Brain pericyte (primary cell): ENCODE data around the gene RPTN.
"Not testable (repeated sequence)": the region's sequence is repeated elsewhere in the genome, so short reads cannot be mapped to it uniquely, and the experiment has no call there.

Experiments used
- DNase-seq: peaks from one replicate; pipeline ENCODE4 v3.0.0-alpha.2; 2012; ENCODE audit warnings: low read depth, low spot score

The RPTN gene

DNA sequence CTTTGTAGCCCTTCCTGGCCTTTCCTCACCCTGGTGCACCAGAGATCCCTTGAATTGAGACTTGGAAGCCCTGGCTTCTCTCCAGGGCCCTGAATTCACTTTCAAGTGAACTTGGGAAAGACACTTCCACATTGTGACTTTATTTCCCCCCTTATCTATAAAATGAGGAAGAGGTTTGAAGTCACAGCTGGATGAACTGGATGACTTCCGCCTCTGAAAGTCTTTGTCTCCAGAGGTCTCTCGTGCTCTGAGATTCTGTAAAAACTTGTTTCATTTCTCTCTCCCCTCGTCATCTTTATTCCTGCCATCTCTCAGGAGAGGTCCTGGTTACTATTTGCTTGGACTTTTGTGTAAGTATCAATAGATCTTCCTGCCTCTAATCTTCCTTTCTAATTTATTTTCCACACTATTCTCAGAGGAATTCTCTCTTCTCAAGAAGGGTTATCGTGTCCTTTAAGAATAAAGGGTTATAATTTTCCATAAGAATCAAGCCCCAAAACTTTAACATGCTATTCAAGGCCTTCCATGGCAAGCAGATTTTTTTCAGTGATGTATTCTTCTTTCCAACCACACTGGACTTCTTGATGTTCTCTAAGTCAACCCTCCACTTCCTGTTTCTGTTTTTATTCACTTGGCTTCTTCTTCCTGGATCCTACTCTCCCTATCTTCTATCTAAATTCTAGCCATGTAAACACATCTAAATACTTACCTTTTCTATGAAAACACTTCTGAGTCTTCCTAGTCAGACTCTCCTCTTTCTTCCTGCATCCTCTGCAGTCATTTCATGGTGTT is 6.5 kb upstream of the RPTN start:
- no peak for DNase-seq

DNA sequence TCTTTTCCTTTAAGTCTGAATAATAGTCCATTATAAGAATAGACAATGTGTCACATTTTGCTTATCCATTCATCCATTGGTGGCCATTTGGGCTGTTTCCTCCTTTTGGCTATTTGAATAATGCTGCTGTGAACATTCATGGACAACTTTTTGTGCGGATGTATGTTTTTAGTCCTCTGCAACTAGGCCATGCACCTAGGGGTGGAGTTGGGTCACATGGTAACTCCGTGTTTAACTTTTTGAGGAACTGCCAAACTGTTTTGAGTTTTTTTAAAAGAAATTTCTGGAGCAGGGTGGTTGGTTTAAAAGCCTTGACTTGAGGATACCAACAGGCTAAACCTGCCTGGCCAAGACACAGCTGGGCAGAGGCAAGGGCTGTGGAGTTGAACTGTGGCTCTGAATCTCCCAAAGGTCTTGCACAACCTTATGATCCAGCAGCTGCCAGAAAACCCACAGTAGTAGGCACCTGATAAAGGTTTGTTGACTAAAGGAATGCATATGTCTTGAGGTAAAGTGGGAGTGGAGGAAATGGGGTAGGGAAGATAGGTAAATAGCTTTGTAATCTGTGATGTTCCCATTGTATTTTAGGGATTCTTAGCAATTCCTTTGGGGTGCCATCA is 5.6 kb upstream of the RPTN start:
- DNase-seq, result no peak

DNA sequence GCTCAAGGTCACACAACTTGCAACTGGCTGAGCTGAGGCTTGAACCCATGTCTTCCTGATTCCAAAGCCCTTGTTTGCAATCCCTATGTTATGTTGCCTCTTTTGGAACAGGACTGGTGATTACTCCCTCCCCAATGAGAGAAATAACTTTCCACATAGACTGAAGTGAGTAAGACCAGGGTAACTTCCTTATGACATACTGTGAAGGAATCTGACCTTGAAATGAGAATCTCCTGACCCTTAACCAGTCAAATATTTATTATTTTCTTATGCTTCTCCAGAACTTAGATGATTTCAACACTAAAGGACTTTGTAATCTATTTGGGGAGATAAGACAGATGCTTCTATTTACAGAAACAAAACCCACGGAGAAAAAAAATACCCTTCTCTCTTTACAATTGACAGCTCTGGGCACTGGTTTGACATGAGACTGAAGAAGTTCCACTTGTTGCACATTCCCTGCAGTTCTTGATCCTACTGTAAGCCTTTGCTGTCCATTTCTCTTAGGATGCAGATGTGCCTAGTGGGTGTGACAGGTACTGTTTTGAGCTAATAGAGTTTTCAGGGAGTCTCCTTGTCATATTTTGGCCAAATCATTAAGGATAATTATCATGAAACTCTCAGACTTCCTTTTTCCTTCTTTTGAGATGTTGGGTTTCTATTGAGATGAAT is 3.9 kb upstream of the RPTN start:
- no peak for DNase-seq

DNA sequence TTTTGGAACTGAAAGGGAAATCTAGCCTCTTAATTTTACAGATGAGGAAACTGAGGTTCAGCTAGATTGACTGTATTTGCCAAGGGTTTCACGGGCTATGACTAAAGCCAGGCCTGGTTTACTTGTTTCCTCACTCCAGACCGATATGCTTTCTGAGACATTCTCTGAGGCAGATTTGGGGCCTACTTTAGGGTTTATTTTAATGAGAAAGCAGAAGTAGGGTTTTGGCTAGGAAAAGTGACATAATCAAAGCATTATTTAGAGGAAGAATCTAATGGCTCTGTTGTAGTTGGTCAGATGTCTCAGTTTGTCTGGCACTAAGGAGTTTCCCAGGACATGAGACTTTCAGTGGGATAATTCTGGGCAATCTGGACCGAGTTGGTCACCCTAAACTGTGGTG is 1.5 kb upstream of the RPTN start:
- no peak for DNase-seq

DNA sequence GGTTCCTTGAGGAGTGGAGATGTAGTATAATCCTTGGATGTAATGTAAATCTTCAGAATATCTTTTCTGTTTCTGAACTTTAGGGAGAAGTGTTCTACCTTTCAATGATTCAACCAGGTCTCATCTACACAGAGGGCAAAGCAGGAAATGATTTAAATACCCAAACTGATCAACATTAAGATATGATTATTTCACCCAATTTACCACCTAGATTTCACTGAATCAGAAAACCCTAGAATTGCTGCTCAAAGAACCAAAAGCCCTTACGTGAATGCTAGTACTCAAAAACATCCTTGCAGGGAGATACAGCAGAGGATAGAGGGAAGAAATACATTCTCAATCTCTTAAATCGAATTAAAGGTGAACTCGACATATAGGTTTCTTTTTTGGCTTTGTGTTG is 5.0 kb downstream of the RPTN start:
- no peak for DNase-seq

DNA sequence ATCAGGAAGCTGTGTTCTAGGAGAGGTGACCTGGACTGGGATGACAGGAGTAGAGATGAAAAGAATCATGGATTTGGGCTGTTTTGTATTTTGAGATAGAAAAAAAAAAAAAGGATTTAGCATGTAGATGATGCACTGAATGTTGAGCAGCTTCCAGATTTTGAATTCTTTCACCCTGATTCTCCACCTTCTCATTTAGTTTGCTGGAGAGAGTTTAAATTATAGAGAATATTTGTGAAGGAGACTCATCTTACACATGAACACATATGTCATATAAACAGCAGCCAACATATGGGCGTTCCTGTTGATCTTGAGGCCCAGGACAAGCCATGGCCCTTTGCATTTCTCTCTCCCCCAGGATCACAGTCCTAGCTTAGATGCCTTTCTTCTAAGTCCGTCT is 7.4 kb downstream of the RPTN start:
- DNase-seq, result no peak

DNA sequence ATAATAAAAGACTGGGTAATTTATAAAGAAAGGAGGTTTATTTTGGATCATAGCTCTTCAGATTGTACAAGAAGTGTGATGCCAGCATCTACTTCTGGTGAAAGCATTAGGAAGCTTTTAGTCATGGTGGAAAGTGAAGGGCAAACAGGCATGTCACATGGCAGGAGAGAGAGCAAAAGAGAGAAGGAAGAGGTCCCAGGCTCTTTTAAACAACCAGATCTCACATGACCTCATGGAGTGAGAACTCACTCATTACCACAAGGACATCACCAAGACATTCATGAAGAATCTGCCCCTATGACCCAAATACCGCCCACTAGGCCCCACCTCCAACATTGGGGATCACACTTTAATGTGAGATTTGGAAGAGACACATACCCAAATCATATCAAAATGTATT is 10.0 kb downstream of the RPTN start:
- DNase-seq, result no peak

DNA sequence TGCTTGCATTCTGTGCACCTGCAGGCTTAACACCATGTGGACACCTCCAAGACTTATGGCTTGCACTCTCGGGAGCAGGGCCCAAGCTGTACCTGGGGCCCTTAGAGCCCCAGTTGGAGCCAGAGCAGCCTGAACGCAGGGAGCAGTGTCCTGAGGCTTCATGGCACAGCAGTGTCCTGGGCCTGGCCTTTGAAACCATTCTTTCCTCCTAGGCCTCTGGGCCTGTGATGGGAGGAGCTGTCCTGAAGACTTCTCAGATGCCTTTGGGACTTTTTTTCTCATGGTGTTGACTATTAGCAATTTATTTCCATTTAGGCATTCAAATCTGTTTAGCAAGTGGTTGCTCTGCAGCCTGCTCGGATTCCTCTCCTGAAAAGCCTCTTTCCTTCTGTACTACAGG is 11.0 kb downstream of the RPTN start:
- DNase-seq, result no peak

DNA sequence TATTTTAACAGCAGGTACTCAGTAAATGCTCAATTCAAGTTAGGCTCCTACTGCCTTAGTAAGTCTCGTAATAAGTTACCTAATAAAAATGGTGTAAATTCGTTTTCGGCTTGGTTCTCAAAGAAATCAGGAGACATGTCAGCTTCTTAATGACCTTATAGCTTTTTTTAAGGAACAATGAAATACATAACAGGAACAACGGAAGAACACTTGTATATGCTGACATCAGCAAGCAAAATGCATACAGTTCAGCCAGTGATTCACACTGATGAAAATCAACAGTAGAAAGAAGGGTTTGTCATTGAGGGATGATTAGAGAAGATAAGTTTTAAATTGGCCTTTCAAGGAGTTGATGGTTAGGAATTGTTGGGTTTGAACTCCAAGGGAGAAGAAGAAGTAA is 13.3 kb downstream of the RPTN start:
- DNase-seq, result no peak

DNA sequence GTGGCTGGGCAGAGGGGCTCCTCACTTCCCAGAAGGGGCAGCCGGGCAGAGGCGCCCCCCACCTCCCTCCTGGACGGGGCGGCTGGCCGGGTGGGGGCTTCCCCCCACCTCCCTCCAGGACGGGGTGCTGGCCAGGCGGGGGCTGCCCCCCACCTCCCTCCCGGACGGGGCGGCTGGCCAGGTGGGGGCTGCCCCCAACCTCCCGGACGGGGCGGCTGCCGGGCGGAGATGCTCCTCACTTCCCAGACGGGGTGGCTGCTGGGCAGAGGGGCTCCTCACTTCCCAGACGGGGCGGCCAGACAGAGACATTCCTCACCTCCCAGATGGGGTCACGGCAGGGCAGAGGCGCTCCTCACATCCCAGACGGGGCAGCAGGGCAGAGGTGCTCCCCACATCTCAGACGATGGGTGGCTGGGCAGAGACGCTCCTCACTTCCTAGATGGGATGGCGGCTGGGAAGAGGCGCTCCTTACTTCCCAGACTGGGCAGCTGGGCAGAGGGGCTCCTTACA is 14.3 kb downstream of the RPTN start:
- DNase-seq, result not testable (repeated sequence)

DNA sequence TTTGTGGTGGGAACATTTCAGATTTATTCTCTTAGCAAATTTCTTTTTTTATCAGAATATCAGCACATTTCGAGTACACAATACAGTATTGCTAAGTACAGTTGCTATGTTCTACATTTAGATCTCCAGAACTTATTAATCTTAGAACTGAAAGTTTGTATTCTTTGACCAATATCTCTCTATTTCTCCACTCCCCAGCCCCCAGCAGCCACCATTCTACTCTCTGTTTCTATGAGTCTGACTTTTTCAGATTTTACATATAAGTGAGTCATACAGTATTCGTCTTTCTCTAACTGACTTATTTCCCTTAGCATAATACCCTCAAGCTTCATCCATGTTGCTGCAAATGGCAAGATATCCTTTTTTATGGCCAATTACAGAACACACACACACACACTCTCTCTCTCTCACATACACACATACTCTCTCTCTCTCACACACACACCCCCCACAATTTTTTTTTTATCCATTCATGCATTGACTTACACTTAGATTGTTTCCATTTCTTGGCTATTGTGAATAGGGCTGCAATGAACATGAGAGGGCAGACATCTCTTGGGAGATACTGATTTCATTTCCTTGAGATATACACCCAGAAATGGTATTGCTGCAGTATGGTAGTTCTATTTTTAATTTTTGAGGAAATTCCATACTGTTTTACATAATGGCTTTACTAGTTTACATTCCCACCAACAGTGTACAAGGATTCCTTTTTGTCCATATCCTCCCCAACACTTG is 15.7 kb downstream of the RPTN start:
- DNase-seq, result no peak

DNA sequence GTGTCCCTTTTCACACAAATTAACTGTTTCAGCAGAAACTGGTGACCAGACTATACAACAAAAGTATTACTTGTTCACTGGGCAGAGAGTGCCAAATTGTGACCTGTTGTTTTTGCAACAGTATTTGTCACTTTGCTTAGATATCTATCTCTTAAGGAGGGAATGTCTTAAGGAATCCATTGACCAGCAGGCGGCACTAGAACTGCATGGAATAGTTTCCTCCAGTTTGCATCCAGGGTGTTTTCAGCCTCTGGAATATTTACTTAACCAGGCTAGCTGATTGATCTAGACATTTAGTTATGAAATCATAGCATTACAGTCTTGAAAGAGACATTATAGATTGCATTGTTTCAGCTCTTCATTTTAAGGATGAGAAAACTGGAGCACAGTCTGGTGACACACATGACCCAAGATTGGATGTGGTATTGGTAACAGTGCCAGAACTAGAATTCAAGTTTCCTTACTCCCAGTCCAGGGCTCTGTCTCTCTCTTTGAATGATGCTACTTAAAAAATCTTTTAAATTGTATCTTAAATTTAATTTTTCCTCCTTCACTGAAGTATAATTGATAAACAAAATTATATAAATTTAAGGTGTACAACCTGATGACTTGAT is 16.9 kb downstream of the RPTN start:
- DNase-seq, result no peak

DNA sequence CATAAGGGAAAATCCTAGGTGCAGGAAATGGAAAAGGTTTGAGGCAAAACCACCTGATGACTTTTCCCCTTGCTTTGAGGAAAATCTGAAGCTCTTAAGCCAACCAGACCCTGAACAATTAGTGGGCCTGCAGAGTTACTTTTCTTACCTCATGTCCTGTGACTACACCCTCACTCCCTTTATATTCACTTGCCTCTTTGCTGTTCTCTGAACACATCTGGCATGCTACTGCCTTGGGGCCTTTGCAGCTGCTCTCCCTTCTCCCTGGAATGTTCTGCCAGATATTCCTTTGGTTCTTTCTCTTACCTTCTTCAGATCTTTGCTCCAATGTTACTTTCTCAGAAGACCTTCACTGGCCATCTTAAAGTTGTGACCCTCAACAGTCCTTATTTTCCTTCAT is 21.8 kb downstream of the RPTN start:
- no peak for DNase-seq

DNA sequence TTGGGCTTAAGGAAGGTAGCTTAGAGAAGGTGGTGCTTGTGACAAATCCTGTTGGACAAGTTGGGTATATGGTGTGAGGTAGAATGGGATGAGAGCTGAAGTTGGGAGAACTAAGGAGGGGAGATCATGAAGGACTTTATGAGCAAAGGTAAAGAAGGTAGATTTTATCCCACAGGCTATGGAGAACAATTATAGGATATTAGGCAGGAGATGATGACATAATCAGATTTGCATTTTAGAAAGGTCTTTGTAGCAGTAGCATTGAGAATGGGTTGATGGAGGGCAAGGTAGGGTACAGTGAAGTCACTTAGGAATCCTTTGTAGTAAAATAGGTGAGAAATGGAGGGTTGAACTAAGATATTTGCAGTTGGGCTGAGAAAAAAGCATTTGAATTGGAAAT is 28.8 kb downstream of the RPTN start:
- DNase-seq, result no peak

DNA sequence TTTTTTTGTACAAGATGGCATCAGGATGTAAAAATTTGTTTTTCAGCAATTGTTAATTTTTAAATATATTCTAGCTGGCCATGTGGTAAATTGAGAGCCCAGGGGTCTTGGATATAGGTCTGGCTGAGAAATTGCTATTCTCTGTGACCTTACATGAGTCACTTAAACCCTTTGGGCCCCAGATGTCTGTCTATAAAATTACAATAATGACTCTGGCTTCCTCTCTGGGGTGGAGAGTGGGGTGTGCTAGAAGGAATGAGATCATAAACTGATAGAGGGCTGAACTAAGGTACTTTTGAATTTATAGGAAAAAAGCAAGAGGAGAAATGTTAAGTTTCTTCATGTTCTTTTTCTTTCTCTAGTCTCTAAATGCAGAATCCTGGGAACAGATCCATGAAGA is 31.4 kb downstream of the RPTN start:
- no peak for DNase-seq

DNA sequence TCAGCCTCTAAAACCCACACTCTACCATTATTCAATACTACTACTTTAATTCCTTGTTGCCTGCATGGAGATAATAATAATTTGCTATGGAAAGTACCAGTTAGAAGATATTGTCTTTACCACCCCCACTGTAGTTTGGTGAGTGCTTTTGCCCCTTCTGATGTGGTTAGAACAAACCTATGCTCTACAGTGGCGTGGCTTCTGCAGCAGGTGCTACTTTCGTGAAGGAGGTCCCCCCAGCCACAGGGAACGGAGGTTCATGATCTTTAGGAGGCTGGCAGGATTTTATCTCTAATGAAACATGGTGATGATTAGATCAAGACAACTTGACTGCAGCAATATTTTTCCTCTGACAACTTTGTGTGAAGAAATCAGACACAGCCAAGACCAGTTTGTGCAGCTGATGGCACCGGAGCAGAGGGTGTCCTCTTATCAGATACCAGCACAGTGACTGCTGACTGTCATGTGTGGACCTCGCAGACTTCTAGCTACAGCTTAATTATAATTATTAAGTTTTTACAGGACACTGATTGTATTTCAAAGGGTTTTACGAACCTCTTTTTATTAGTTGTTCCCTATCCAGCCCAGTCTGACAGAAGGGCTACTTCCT is 33.1 kb downstream of the RPTN start:
- DNase-seq, result no peak

DNA sequence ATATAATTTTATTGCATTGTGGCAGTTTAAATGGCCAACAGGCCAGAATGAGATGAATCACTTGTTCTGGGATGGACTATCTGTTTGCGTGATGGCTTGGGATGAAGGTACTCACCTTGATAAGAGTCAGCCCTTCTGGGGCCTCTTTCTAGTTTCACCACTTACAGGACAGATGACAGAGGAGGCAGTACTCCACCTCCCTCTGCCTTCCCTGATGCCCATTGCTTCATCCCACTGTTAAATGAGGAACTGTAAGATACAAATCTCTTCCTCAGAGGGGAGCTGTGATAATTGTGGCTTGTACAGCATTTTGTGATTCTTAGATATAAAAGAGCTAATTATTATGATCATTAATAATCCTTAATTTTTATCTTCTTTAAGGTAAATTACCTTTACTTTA is 40.1 kb downstream of the RPTN start:
- DNase-seq, result no peak

DNA sequence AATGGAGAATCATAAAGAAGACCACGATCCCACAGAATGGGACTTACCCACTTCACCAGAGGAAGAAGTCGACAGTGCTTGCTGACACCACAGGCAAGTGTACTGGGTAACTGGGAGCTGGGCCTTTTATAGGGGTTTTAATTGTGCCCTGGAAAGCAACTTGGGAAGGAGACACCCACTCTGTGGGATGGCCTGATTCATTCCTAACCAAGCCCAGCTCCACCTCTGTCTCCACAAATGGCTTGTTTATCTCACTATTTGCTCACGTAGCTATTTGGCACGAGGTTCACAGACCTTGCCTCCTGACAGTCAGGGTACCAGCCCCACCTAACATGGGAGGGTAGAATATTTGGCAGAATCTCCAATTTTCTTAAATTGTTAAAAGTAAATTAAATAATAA is 43.7 kb downstream of the RPTN start, which contains the start of gene TCHH:
TCHH (minus strand) TSS at position 101 of the 400 bp plus-strand sequence. CDS start 1,364 bp downstream, outside the sequence.
- DNase-seq, result no peak

DNA sequence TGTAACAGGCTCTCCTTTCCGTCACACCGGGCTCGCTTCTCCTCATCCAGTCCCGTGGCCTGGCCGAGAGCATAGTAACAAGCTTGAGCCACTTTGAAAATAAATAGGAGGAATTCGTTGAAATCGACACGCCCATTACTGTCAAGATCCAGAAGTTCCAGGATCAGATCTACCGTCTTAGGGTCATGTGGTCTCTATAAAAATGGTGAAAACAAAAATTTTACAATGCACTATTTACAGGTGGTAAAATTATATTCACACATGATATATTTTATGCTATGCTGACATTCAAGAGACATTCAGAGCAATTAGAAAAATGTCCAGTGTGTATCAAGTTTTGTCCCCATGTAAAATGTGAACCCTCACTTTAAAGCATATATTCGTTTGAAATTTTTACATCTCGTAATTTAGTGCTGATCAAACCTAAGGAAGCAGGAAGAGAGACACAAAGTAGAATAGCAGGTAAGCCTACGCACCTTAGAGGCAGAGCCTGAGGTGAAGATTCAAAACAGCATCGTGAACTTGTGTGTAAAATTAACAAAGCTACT is 46.1 kb downstream of the RPTN start:
- DNase-seq, result no peak

DNA sequence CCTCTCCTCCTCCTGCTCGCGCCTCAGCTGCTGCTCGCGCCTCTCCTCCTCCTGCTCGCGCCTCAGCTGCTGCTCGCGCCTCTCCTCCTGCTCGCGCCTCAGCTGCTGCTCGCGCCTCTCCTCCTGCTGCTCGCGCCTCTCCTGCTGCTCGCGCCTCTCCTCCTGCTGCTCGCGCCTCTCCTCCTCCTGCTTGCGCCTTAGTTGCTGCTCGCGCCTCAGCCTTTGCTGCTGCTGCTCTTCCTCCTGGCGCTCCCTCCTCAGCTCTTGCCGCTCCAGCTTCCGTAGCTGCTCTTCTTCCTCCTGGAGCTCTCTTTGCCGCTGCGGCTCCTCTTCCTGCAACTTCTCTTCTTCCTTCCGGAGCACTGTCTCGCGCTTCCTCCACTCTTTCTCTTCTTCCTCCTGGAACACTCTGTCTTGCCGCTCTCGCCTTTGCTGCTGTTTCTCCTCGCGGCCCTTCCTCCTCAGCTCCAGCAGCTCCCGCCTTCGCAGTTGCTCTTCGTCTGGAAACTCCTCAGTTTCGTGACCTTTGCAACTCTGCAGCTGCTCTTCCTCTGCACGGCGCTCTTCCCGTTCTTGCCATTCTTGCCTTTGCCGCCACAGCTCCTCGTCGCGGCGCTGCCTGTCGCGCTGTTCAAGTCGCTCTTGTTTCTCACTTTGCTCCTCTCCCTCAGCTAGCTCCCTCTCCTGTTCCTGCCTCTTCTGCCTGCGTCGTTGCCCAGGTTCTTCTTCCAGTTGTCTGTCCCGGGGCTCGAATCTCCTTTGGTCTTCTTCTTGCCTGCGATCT is 46.7 kb downstream of the RPTN start:
- no peak for DNase-seq
